ENCODE data around the gene IRGC.

DNA sequence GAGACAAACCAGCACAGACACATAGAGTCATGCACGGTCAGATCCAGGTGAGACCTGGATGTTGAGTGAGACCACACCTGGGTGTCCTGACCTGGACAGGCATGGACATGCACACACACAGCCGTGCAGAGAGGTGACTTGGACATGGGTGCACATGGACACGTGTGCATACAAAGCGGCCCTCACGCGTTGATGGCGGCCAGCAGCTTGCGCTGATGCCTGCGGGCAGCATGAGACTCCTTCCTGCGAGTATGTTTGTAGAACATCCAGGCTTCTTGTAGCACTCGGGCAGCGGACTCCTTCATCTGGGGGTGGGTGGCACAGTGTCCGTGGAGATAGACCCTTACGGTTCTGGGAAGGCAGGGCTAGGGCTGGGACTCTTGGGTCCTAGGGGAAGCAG, 53.4 kb downstream of the IRGC start:
- TF ChIP-seq, protein P1, sequence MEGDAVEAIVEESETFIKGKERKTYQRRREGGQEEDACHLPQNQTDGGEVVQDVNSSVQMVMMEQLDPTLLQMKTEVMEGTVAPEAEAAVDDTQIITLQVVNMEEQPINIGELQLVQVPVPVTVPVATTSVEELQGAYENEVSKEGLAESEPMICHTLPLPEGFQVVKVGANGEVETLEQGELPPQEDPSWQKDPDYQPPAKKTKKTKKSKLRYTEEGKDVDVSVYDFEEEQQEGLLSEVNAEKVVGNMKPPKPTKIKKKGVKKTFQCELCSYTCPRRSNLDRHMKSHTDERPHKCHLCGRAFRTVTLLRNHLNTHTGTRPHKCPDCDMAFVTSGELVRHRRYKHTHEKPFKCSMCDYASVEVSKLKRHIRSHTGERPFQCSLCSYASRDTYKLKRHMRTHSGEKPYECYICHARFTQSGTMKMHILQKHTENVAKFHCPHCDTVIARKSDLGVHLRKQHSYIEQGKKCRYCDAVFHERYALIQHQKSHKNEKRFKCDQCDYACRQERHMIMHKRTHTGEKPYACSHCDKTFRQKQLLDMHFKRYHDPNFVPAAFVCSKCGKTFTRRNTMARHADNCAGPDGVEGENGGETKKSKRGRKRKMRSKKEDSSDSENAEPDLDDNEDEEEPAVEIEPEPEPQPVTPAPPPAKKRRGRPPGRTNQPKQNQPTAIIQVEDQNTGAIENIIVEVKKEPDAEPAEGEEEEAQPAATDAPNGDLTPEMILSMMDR (conservative IDR thresholded peaks at IDR 0.05 in 1 of 2, IDR thresholded peaks at IDR 0.05 in 1 of 2; ENCODE audit: extremely low read depth in 1 of 2, insufficient read depth in 1 of 2, low read depth in 1 of 2, low read length in 2 of 2) = no peak
- no peak for TF ChIP-seq EZH2 (IDR thresholded peaks at IDR 0.05; ENCODE audit: borderline replicate concordance, low read length)

All from mammary epithelial cell (primary cell).